SJCRH30 (cell line): ENCODE measurements around the gene ZC3H4. TPM values are rescaled to one million over a fixed set of nuclear protein-coding genes. Genes with fewer than 3 reads are reported as not detected.

Source experiments
- DNase-seq, 2 experiments: peaks; one replicate each; pipeline ENCODE4 v3.0.0-alpha.2; 2015 to 2020
- H3K27ac ChIP-seq: fragments of 250-450 bp; sonication (Bioruptor Pico); 2 replicates; pipeline ENCODE4 v1.5.1; 2020; ENCODE audit warnings: mild to moderate bottlenecking, moderate library complexity
- H3K27me3 ChIP-seq: fragments of 250-450 bp; sonication (Bioruptor Pico); 2 replicates; pipeline ENCODE4 v1.5.1; 2020; ENCODE audit warnings: mild to moderate bottlenecking, moderate library complexity
- H3K36me3 ChIP-seq: fragments of 250-450 bp; sonication (Bioruptor Pico); 2 replicates; pipeline ENCODE4 v1.5.1; 2020; ENCODE audit warnings: mild to moderate bottlenecking, moderate library complexity
- H3K4me1 ChIP-seq: fragments of 250-450 bp; sonication (Bioruptor Pico); 2 replicates; pipeline ENCODE4 v1.5.1; 2020; ENCODE audit warnings: mild to moderate bottlenecking, moderate library complexity
- H3K4me3 ChIP-seq: fragments of 250-450 bp; sonication (Bioruptor Pico); 2 replicates; pipeline ENCODE4 v1.5.1; 2020; ENCODE audit warnings: mild to moderate bottlenecking, moderate library complexity
- H3K9me3 ChIP-seq: fragments of 250-450 bp; sonication (Bioruptor Pico); replicated peaks from 2 replicates; pipeline ENCODE4 v1.5.1; 2020; ENCODE audit warnings: mild to moderate bottlenecking, moderate library complexity
- total RNA-seq: library from RNA; depleted of rRNA; stranded (reverse); fragments of >200 nt; shearing (Covaris generic); gene quantifications from 2 replicates; pipeline ENCODE4 v1.2.3, GENCODE V29; 2014

Gene ZC3H4
- total RNA-seq, 1 experiment from 2014 or later: 21.2 TPM

DNA sequence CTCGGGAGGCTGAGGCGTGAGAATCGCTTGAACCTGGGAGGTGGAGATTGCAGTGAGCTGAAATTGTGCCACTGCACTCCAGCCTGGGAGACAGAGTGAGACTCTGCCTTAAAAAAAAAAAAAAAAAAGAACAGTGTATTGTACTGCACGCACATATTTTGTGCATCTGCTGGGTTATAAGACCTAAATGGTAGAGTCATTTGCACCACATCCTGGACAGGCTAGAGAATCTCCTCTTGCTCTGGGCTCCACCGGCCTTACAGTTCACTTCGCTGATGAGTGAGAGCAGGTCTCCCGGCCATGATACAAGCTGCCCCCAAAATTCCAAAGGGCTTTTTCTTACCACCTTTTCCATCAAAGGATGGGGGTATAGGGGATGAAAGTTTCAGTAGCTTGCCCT lies 9.8 kb upstream of the ZC3H4 start:
- H3K36me3 ChIP-seq: no peaks in the 10 kb centered on the region
- H3K27ac ChIP-seq: no peak overlapping the region
- H3K4me3 ChIP-seq: no peak overlapping the region

DNA sequence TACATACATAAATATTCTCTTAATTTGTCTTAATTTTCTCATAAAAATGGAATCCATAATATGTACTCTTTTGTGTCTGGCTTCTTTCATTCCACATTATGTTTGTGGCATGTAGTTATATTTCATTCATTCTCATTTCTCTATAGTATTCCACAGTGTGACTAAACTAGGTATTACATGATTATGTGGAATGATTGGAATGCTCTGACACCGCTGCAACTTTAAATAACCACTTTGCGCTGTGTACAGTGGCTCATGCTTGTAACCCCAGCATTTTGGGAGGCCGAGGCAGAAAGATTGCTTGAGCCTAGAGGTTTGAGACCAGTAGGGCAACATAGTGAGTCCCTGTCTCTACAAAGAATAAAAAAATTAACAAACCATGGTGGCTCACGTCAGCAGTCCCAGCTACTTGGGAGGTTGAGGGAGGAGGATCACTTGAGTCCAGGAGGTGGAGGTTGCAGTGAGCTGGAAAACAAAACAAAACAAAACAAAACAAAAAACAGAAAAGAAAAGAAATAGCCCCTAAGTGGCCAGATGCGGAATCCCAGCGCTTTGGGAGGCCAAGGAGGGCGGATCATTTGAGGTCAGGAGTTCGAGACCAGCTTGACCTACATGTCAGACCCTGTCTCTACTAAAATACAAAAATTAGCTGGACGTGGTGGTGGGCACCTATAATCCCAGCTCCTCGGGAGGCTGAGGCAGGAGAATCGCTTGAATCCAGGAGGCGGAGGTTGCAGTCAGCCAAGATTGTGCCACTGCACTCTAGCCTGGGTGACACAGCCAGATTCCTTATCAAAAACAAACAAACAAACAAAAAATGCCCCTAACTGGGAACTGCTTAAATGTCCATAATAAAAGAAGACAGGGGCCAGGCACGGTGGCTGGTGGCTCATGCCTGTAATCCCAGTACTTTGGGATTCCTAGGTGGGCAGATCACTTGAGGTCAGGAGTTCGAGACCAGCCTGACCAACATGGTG lies 9.1 kb upstream of the ZC3H4 start:
- peak; percentile 50 to 55 for DNase-seq
- Histone ChIP-seq H3K4me3 (no peak overlapping the region), H3K27me3 (no peaks in the 10 kb centered on the region), H3K27ac (peak overlapping the region; percentile 29; the same call in 1 of the 2 replicates), H3K4me1 (peaks cover 9% of the 10 kb centered on the region), H3K9me3 (no peaks in the 10 kb centered on the region), H3K36me3 (no peaks in the 10 kb centered on the region)

More for the DNA sequence above, 9.8 kb upstream of the ZC3H4 start:
- DNase-seq: no peak
- Histone ChIP-seq H3K27me3 (no peaks in the 10 kb centered on the region), H3K9me3 (no peaks in the 10 kb centered on the region), H3K4me1 (peaks cover 9% of the 10 kb centered on the region)

DNA sequence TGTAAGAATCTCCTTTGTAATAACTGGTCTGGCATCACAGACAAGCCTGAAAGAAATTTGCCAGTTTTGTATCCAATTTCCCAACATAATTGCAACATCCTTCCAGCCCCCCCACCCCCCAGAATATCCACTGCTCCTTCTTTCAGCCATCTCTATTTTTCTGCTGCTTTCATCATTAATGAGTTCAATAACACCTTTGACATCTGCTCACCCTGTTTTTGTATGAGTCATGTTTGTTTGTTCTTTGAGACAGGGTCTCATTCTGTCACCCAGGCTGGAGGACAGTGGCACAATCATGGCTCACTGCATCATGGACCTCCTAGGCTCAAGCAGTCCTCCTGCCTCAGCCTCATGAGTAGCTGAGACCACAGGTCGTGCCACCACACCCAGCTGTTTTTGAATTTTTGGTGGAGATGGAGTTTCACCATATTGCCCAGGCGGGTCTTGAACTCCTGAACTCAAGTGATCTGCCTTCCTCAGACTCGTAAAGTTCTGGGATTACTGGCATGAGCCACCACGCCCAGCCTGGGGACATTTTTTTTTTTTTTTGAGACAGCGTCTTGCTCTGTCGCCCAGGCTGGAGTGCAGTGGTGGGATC lies 7.0 kb upstream of the ZC3H4 start:
- Histone ChIP-seq H3K36me3 (no peaks in the 10 kb centered on the region), H3K9me3 (no peaks in the 10 kb centered on the region), H3K27me3 (no peaks in the 10 kb centered on the region), H3K4me1 (peaks cover 9% of the 10 kb centered on the region), H3K4me3 (no peak overlapping the region), H3K27ac (no peak overlapping the region)
- DNase-seq: no peak

DNA sequence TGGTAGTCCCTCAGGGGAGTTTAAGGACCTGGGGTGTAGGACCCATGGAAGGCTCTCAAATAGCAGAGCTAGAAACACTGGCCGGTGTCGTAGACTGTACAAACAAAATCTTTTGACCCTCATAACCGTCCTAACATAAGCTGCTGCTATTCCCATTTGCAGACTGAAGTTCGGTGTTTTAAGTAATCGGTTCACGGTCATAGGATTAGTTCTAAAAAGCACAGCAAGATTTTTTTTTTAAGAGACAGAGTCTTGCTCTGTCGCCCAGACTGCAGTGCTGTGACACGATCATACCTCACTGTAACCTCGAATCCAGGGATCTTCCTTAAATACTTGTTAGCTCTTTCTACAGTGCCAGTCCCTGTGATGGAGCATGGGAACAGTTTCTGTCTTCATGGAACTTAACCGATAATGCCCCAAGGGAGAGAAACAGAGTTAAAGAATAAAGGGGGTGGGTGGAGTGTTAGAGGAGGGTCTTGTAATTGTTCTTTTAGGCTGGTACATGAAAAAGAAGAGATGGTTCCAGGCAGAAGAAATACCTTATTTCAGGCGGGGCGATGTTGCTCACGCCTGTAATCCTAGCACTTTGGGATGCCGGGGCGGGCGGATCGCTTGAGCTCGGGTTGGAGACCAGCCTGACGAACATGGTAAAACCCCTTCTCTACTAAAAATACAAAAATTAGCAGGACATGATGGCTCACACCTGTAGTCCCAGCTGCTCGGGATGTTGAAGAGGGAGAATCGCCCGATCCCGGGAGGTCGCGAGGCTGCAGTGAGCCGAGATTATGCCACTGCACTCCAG lies 475 bp upstream of the ZC3H4 start:
- H3K27me3 ChIP-seq: no peaks in the 10 kb centered on the region
- peaks cover 8% of the 10 kb centered on the region; the same call in 1 of the 2 replicates for H3K36me3 ChIP-seq
- no peaks in the 10 kb centered on the region for H3K9me3 ChIP-seq
- H3K4me1 ChIP-seq: peaks cover 8% of the 10 kb centered on the region; the same call in 1 of the 2 replicates
- peak in 1 of 2 experiments; percentile 45 for DNase-seq
- H3K27ac ChIP-seq: peak overlapping the region; percentile 99
- peak overlapping the region; percentile 83 for H3K4me3 ChIP-seq

DNA sequence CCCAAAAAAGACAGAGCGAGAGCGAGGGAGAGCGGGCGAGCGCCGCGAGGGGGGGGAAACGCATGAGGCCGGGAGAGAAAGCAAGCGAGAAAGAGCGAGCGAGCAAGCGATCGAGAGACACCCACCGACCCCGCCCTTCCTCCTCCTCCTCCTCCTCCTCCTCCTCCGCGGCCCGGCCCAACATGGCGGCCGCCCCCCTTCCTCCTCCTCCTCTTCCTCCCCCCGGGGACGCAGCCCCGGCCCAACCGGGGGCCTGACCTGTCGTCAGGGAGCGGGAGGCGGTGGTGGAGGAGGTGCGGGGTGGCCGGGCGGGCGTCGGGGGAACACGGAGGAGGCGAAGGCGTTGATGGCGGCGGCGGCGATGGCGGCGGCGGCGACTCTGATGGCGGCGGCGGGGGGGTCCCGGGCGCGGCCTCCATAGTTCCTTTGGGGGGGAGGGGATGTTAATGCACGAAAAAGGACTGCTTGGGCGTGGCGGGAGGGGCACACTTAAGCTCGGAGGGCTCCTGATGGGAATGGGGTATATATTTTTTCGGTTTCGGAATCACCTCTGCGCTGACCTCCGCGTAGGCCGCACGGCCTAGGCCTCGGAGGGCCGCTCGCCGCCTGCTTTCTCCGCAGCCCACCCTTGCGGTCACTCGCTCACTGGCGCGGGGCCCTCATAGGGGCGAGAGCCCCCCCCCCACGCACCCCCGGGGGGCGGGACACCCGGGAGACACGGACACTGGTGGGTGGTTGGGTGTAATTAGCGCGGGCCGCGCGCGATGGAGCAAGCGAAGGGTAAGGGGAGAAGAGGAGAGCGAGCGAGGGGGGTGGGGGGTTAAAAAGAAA lies 1.2 kb downstream of the ZC3H4 start:
- peak; percentile 79 to 82 for DNase-seq
- Histone ChIP-seq H3K4me3 (peak overlapping the region; percentile 83), H3K27me3 (no peaks in the 10 kb centered on the region), H3K27ac (peak overlapping the region; percentile 99), H3K4me1 (peaks cover 8% of the 10 kb centered on the region; the same call in 1 of the 2 replicates), H3K9me3 (no peaks in the 10 kb centered on the region), H3K36me3 (peaks cover 9% of the 10 kb centered on the region; the same call in 1 of the 2 replicates)

DNA sequence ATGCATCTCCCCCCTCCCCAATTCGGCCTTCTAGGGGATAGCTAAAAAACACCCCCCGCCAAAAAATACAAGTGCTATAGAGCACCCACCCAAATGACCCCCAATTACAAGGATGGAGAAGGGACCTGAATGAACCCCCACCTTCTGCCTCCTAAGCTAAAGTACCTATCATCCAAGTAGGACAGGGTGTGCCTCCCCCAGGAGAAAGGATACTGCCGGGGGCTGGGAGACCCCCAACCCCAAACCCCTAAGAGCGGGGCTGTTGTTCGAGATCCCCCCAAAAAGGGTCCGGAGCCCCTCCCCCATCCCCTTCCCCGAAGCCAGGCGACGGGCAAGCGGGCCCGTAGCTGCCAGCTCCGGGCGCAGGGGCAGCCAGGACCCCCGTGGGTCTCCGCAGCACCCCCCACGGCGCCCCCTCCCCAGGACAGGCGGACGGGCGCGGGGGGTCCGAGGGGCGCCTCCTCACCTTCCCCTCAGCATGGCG lies 1.9 kb downstream of the ZC3H4 start:
- Histone ChIP-seq H3K4me1 (peaks cover 8% of the 10 kb centered on the region; the same call in 1 of the 2 replicates), H3K27ac (peak overlapping the region; percentile 99), H3K9me3 (no peaks in the 10 kb centered on the region), H3K4me3 (peak overlapping the region; percentile 83), H3K27me3 (no peaks in the 10 kb centered on the region), H3K36me3 (peaks cover 9% of the 10 kb centered on the region; the same call in 1 of the 2 replicates)
- DNase-seq: no peak

DNA sequence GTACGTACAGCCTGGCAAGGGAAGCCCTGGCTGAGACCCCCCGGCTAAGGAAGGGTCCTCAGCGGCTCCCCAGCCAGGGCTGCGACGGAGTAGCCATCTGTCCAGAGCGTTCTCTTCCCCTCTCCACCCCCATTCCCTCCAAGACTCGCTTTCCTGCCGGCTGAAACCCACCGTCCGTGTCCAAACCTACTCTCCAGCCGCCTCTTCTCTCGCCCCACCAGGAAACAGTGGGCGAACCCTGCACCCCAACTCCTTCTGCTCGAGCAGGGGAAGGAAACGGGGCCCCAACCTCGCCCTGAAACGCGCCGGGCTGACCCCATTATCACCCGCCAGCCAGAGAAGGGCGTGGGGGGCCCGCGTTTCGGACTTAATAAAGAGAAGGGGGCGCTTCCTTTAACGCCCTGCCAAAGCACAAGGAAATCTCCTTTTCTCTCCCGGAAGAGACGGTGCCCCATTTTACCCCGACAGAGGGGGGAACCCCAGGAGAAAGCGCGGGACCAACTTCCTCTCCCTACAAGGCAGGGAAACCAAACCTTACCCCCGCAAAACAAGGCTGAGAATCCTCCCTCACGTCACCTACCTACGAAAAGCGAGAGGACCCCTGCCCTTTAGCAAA lies 2.5 kb downstream of the ZC3H4 start:
- Histone ChIP-seq H3K27ac (peak overlapping the region; percentile 99), H3K4me1 (peaks cover 8% of the 10 kb centered on the region; the same call in 1 of the 2 replicates), H3K9me3 (no peaks in the 10 kb centered on the region), H3K36me3 (peaks cover 11% of the 10 kb centered on the region; the same call in 1 of the 2 replicates), H3K4me3 (peak overlapping the region; percentile 83), H3K27me3 (no peaks in the 10 kb centered on the region)
- peak in 1 of 2 experiments; percentile 34 for DNase-seq

DNA sequence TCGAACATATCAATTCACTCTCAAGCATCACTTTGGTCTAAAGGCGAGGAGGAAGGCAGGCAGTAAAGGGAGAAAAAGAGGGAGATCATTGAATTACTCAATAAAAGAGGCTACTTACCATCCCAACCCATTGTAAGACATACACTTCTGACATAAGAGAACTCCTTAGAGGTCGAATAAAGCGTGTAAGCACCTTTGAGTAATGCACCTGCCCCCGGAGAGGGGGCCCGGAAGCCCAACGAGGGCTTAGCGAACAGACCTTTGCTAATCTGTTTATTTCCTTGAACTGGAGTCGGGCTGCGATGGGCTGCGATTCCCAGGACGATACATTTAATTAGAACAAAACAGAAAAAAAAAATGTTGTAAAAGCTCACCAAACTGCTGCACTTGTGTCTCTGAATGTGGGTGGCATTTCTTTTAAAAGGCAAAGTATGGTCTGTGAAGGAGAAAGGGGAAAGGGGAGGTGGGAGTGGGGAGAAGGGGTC lies 3.0 kb downstream of the ZC3H4 start:
- Histone ChIP-seq H3K36me3 (peaks cover 12% of the 10 kb centered on the region), H3K9me3 (no peaks in the 10 kb centered on the region), H3K27me3 (no peaks in the 10 kb centered on the region), H3K4me3 (peak overlapping the region; percentile 83), H3K4me1 (peaks cover 8% of the 10 kb centered on the region; the same call in 1 of the 2 replicates), H3K27ac (peak overlapping the region; percentile 99)
- DNase-seq: no peak

DNA sequence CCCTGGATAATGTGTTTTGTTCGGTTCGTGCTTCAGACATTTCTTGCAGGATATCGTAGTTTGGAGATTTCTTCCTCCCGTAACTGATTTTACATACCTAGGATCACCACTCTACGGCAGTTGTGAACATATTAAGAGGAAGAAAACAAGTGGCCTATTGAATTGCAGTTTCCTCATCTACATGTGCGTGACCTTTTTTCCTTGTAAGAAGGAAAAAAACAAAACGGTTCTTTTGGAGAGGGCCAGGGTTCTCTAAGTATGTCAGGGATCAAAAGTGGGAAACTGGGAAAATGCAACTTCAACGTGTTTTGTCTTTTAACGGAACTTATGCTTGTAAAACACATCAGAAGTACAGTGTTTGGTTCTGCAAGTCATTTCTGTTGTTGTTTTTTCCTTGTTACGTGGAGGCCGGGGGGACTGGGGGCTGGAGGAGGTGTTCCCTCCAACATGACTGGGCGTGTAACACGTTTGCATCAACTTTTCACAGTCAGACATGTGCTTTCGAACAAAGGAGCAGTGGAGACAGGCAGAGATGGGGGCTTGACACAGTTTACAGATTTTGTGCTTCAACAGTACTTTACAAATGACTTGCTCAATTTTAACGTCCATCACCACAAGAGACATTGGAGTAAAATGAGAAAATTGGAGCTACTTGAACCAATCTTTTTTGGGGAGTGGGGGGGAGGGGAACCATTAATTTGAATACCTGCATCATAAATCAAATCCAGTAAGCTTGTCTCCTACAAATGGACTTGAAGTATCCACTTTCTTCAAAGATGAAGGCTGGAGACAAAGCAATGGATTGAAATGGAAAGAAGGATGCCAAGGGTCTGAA lies 3.8 kb downstream of the ZC3H4 start:
- Histone ChIP-seq H3K4me3 (peak overlapping the region; percentile 83), H3K27me3 (no peaks in the 10 kb centered on the region), H3K4me1 (peaks cover 8% of the 10 kb centered on the region; the same call in 1 of the 2 replicates), H3K27ac (no peak overlapping the region), H3K36me3 (peaks cover 18% of the 10 kb centered on the region), H3K9me3 (no peaks in the 10 kb centered on the region)
- DNase-seq: no peak

DNA sequence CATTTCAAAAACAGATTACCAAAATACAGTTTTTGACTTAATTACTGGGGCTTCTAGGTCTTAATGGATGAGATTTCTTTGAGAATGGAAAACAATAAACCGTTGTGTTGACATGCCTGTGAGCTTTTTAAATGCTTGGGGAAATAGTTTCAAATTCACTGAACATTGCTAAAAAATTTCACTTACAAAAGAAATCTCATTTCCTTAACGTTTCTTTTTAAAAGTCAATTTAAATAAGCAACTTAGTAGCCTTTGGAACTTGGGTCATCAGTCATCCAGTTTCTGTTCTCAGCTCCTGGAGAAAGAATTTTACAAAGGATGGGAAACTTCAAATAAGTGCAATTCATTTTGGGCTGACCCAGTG lies 4.4 kb downstream of the ZC3H4 start:
- Histone ChIP-seq H3K4me1 (peaks cover 8% of the 10 kb centered on the region; the same call in 1 of the 2 replicates), H3K36me3 (peaks cover 18% of the 10 kb centered on the region), H3K27ac (no peak overlapping the region), H3K27me3 (no peaks in the 10 kb centered on the region), H3K9me3 (no peaks in the 10 kb centered on the region), H3K4me3 (no peak overlapping the region)
- DNase-seq: no peak

DNA sequence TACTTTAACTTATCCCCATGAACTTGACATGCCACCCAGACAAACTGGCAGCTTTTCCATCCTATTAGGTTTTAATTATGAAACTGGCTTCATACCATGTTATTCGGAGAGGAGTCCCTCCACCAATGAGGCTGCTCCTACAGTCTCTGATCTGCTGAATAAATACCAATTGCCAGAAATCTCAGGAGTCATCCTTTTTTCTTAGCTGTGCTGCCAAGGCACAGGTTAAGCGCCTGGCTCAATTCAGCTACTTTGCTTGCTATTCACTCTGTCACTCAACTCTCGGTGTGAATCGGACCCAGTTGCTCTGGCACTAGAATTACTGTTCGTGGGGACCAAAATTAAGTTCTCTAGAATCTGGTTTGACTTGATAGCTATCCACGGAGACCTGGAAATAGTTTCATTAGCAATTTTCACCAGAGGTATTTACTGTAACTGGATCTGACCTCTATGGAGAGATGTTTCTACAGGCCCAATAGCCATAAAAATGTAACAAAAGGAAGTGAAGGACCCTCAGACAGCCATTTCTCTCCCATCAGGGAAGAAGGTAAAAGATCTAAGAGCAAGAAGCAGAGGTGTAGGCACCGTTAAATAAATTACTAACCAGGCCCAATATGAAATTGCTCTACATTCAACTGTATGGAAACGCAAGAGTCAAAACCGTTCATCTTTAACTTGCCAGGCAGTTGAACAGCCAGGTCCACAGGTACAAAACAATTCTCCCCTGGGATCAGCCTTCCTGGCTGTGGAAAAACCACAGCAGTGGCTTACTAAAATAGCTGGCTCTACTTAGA lies 5.4 kb downstream of the ZC3H4 start:
- Histone ChIP-seq H3K9me3 (no peaks in the 10 kb centered on the region), H3K27ac (no peak overlapping the region), H3K36me3 (peaks cover 18% of the 10 kb centered on the region), H3K27me3 (no peaks in the 10 kb centered on the region), H3K4me3 (no peak overlapping the region), H3K4me1 (peaks cover 8% of the 10 kb centered on the region; the same call in 1 of the 2 replicates)
- DNase-seq: no peak
